ENCODE results near the gene SYCN.

SYCN gene

DNA sequence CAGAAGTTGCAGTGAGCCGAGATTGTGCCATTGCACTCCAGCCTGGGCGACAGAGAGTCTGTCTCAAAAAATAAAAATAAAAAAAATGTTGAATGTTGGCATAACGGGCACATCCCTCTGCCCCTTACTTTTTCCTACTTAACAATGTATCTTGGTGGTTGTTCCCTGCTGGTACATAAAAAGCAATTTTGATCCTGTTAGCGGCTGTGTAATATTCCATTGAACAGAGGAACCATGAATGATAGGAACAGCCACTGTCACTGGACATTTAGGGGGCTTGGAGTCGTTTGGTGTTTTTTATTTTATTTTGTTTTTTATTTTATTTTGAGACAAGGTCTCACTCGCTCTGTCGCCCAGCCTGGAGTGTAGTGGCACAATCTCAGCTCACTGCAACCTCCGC is 17.7 kb downstream of the SYCN start:
- Histone ChIP-seq H3K9ac (no peak overlapping the region), H3K9me3 (ENCODE audit: control insufficient read depth, low read length) (no peaks in the 10 kb centered on the region), H2AFZ (no peak overlapping the region), H3K27ac (no peak overlapping the region), H3K4me2 (ENCODE audit: low read length) (no peak overlapping the region), H3K27me3 (ENCODE audit: control insufficient read depth, insufficient read depth, low read length) (no peaks in the 10 kb centered on the region), H3K4me3 (ENCODE audit: low read depth, low read length) (no peak overlapping the region), H3K36me3 (ENCODE audit: control insufficient read depth, insufficient read depth, low read length) (no peaks in the 10 kb centered on the region), H3K4me1 (no peaks in the 10 kb centered on the region), H3K79me2 (no peaks in the 10 kb centered on the region)
- TF ChIP-seq CTCF (IDR thresholded peaks at IDR 0.05), result no peak

DNA sequence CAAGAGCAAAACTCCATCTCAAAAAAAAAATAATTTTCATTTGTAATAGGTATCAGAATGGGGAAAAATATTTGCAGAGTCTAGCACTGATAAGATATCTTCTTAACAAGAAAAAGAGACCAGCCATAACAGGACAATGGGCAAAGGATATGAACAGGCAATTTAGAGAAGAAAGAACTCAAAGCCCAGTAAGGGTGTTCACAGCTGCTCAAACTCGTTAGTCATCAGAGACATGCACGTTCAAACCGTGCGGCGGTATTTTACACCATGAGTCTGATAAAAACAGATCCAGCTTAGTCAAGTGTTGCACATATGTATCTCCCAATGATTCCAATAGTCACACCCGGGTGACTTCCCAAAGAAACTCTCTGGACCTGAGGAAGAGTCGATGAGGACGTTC is 21.0 kb downstream of the SYCN start:
- H3K4me1 ChIP-seq, result no peaks in the 10 kb centered on the region
- H3K79me2 ChIP-seq, result no peaks in the 10 kb centered on the region
- no peak overlapping the region for H3K27ac ChIP-seq
- no peaks in the 10 kb centered on the region for H3K36me3 ChIP-seq (ENCODE audit: control insufficient read depth, insufficient read depth, low read length)
- no peak overlapping the region for H3K4me3 ChIP-seq (ENCODE audit: low read depth, low read length)
- H3K4me2 ChIP-seq (ENCODE audit: low read length), result no peak overlapping the region
- no peak overlapping the region for H2AFZ ChIP-seq
- TF ChIP-seq CTCF (IDR thresholded peaks at IDR 0.05), result no peak
- H3K27me3 ChIP-seq (ENCODE audit: control insufficient read depth, insufficient read depth, low read length), result no peaks in the 10 kb centered on the region
- no peaks in the 10 kb centered on the region for H3K9me3 ChIP-seq (ENCODE audit: control insufficient read depth, low read length)
- H3K9ac ChIP-seq, result no peak overlapping the region

- Histone ChIP-seq H3K4me2 (ENCODE audit: low read length) (no peak overlapping the region), H3K27ac (no peak overlapping the region)
- no peak for TF ChIP-seq CTCF (IDR thresholded peaks at IDR 0.05)
These were observed 21.9 kb downstream of the SYCN start for GRCh38 chr19:39182174-39182505.

DNA sequence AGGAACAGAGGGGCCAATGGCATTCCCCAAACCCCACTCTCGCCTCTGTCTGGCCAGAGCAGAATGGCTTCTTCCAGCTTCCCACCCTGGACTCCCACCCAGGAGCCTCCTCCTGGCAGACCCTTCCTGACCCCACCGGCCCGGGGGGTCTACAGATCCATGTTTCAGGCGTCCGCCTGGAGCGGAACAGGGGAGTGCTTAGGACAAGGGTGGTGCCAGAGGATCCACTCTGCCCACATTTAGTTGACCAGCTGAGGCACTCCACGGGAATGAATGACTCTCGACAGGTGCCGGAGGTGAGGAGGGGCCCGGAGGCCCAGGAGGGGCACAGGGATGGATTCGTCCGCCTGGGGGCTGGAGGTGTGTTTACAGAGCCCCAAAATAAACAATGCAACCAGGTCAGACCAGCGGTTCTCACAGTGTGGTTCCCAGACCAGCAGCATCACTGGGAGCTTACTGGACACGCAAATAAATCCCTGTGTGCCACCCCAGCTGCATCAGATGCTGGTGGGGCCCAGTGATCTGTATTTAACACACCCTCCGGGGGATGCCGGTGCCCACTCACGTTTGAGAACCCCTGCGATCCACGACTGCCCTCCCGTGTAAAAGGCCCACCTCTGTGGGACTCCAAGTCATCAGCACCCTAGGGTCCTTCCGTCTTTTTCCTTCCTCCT is 22.4 kb downstream of the SYCN start:
- H3K4me2 ChIP-seq (ENCODE audit: low read length), result no peak overlapping the region
- no peaks in the 10 kb centered on the region for H3K27me3 ChIP-seq (ENCODE audit: control insufficient read depth, insufficient read depth, low read length)
- no peak overlapping the region for H3K4me3 ChIP-seq (ENCODE audit: low read depth, low read length)
- no peak overlapping the region for H3K27ac ChIP-seq
- H3K9ac ChIP-seq, result no peak overlapping the region
- TF ChIP-seq CTCF (IDR thresholded peaks at IDR 0.05), result no peak
- H3K4me1 ChIP-seq, result no peaks in the 10 kb centered on the region
- H3K79me2 ChIP-seq, result no peaks in the 10 kb centered on the region
- no peak overlapping the region for H2AFZ ChIP-seq
- no peaks in the 10 kb centered on the region for H3K36me3 ChIP-seq (ENCODE audit: control insufficient read depth, insufficient read depth, low read length)
- H3K9me3 ChIP-seq (ENCODE audit: control insufficient read depth, low read length), result no peaks in the 10 kb centered on the region

More at GRCh38 chr19:39182174-39182505, 21.9 kb downstream of the SYCN start:
- H3K4me3 ChIP-seq (ENCODE audit: low read depth, low read length), result no peak overlapping the region
- H3K4me1 ChIP-seq, result no peaks in the 10 kb centered on the region
- no peak overlapping the region for H2AFZ ChIP-seq
- no peaks in the 10 kb centered on the region for H3K9me3 ChIP-seq (ENCODE audit: control insufficient read depth, low read length)
- H3K27me3 ChIP-seq (ENCODE audit: control insufficient read depth, insufficient read depth, low read length), result no peaks in the 10 kb centered on the region
- no peaks in the 10 kb centered on the region for H3K79me2 ChIP-seq
- H3K36me3 ChIP-seq (ENCODE audit: control insufficient read depth, insufficient read depth, low read length), result no peaks in the 10 kb centered on the region
- no peak overlapping the region for H3K9ac ChIP-seq

DNA sequence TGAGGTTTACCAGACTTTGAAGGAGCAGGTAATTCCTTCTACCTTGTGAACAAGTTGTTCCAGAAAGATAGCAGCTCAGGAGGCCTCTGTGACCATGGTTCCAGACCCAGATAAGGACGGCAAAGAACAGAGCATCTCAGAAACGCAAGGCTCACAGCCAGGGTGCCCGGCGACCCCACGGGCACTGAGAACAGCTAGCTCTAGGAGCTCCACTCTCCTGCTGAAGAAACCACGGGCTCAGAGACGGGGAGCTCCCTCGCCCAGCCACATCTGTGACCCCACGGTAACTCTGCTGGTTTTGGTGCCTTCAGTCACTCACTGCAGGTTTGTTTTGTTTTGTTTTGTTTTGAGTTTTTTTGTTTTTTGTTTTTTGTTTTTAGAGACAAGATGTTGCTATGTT is 23.3 kb downstream of the SYCN start:
- H3K4me2 ChIP-seq (ENCODE audit: low read length), result no peak overlapping the region
- no peak overlapping the region for H2AFZ ChIP-seq
- H3K4me1 ChIP-seq, result no peaks in the 10 kb centered on the region
- H3K9me3 ChIP-seq (ENCODE audit: control insufficient read depth, low read length), result no peaks in the 10 kb centered on the region
- H3K4me3 ChIP-seq (ENCODE audit: low read depth, low read length), result no peak overlapping the region
- no peaks in the 10 kb centered on the region for H3K36me3 ChIP-seq (ENCODE audit: control insufficient read depth, insufficient read depth, low read length)
- no peak overlapping the region for H3K27ac ChIP-seq
- H3K79me2 ChIP-seq, result no peaks in the 10 kb centered on the region
- TF ChIP-seq CTCF (IDR thresholded peaks at IDR 0.05), result no peak
- no peaks in the 10 kb centered on the region for H3K27me3 ChIP-seq (ENCODE audit: control insufficient read depth, insufficient read depth, low read length)
- H3K9ac ChIP-seq, result no peak overlapping the region

Data from parathyroid adenoma (tissue), 2 donors.